ENCODE data around the gene ANKRD61.
"Not testable (repeated sequence)": the region's sequence is repeated elsewhere in the genome, so short reads cannot be mapped to it uniquely, and the experiment has no call there.

ANKRD61 gene

DNA sequence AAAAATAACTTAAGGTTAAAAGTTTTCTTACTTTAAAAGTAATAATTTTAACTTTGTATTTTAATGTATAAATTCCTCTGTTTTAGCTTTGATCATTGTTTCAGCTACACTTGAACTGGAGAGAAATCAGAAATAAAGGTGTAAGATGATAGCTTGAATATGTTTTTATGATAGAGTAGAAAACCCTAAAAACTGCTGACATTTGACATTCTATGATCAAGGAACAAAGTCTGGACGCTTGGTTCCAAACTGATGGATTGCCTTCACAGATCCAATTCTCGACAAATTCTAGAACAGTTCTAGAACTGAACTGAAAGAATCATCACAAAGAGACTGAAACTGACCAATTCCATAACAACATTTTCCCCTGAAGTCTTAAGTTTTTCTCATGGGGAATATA, at the start of gene ANKRD61:
Gene ANKRD61, plus strand, starts transcription at position 389 of the 400 bp plus-strand sequence. Its CDS starts 0 bp downstream, at position 389.
- no peak for DNase-seq

DNA sequence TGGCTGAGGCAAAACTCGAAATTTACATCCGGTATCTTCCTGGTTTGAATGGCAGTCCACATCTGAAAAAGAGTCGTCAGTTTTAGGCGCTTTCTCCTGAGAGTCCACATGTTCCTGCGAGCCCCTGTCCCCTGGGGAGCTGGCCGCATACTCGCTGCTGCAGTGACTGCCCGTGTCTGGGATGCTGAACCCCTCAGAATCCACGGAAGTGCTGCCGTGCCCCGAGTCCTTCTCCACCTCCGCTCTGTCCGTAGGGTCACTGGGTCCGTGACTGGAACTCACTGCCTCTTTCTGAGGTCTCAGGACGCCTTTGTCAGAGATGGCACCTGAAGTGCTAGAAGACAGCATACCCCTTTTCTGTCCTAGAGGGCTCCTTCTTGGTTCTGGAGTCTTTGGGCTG, 44.1 kb upstream of the ANKRD61 start:
- not testable (repeated sequence) for DNase-seq

DNA sequence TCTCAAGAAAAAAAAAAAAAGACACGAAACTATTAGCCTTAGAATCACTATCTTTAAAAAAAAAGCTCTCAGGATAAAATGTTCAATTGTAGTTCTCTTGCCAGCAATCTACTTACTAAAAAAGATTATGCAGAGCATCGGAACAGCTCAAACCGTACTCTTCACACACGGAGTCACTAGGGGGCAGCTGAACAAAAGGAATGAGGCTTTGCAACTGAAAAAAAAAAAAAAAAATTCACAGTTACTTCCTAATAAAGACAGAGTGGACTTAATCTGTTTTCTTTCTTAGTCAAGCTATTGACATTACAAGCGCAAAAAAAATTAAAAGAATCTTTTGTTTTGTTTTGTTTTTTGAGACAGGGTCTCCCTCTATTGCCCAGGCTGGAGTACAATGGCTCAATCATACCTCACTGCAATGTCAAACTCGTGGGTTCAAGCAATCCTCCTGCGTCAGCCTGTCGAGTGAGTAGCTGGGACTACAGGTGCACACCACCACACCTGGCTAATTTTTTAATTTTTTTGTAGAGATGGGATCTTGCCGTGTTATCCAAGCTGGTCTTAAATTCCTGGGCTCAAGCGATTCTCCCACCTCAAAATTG, 33.9 kb upstream of the ANKRD61 start:
- DNase-seq = peak; percentile 53

DNA sequence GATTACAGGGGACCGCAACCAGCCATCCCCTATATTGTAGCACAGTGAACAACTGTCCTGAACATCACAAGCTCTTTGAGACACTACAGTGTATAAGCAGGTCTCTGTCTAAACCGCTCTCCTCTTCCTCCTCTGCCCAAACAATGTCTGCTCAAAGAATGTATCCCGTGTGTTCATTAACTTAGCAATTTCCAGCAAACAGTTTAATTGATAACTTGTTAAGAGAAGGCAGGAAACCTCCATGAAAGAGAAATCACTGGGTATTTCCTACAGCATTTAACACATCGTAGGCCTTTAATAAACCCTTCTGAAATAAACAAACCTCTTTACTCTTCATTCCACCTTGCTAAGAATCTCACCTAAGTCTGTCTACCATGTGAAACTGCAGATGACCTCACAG, 23.8 kb upstream of the ANKRD61 start:
- DNase-seq = no peak

DNA sequence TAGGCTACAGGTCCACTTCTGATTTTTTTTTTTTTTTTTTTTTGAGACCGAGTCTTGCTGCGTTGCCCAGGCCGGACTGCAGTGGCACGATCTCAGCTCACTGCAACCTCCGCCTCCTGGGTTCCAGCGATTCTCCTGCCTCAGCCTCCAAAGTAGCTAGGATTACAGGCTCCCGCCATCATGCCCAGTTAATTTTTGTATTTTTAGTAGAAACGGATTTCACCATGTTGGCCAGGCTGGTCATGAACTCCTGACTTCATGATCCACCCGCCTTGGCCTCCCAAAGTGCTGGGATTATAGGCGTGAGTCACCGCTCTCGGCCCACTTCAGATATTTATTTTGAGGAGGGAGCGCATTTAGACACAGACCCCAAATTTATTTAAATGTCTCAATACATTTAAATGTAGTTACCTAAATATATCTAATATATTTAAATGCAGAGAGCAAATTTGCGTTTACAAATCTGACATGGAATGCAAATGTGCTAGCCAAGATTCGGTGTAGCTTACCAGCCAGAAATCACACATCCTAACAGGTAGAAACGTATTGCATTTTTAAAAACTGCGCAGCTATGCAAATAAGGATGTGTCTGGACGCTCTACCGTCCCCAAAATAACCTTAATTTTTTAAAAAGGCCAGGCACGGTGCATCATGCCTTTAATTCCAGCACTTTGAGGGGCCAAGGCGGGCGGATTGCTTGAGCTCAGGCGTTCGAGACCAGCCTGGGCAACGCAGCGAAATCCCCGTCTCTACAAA, 23.2 kb upstream of the ANKRD61 start:
- DNase-seq = not testable (repeated sequence)

DNA sequence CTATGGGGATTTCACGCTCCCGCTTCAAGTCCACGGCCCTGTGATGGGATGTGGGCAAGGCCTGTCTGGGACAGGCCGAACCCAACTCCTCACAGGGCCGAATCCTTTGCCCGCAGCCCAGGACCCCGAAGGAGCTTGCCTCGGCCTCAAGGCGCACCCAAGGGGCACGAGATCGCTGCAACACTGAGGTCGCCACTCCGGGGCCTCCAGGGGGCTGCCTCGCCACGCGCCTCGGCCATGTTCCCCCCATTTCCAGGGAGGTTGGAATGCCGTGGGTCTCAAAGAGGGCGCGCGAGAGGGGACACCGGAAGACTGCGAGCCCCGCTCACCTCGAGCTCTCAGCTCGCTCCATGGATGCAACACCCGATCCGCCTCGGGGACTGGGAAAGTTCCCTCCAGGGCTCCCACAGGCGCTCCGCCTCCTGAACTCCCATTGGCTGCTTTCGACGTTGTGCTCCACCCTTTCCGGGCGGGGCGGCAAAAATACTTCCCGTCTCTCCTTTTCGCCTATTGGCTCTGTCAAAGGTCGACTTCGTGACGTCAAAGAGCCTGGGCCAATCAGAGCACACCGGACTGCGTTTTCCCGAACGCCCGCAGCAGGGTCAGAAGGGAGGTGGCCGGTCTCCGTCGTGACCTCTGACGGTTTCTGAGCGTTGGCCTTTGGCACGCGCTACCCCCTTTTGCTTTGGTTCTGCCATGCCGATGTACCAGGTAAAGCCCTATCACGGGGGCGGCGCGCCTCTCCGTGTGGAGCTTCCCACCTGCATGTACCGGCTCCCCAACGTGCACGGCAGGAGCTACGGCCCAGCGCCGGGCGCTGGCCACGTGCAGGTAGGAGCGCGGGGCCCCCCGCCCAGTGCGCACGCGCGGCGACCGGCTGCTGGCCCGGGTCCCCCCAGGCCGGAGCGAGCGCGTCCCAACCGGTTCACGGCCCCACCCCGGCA, 22.2 kb upstream of the ANKRD61 start, which contains the start of the genes AIMP2 and PMS2:
Gene AIMP2, plus strand, starts transcription at position 605 of the 944 bp plus-strand sequence. Its CDS starts 92 bp downstream, at position 697.
Gene PMS2, minus strand, starts transcription at position 382 of the 944 bp plus-strand sequence. Its CDS starts 30 bp downstream, at position 352.
- DNase-seq = peak; percentile 94

DNA sequence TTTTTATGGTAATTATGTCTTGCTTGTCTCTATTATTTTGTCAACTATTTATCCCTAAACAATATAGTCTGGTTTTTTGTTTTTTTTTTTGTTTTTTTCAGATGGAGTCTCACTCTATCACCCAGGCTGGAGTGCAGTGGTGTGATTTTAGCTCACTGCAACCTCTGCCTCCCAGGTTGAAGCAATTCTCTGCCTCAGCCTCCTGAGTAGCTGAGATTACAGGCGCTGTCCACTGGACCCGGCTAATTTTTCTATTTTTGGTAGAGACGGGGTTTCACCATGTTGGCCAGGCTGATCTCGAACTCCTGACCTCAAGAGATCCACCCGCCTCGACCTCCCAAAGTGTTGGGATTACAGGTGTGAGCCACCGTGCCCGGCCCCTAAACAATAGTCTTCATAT, 20.8 kb upstream of the ANKRD61 start:
- not testable (repeated sequence) for DNase-seq

DNA sequence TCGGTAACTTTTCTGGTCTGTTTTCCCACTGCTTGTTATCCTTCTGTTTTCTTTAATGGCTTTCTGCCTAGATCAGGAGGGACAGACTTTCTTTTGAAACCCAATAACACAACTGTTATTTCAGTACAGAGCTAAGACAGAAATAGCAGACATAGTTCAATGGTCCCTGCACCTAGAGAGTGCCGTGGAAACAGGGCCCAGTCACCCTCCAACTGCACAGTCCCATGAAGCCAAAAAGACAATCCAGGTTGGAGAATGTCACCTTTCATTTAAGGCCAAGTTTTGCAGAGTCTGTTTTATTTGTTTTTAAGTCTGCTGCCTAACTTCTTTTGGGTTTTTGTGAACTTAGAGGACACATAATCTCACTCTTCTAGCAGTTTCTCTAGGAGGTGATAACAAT, 19.6 kb upstream of the ANKRD61 start:
- no peak for DNase-seq

DNA sequence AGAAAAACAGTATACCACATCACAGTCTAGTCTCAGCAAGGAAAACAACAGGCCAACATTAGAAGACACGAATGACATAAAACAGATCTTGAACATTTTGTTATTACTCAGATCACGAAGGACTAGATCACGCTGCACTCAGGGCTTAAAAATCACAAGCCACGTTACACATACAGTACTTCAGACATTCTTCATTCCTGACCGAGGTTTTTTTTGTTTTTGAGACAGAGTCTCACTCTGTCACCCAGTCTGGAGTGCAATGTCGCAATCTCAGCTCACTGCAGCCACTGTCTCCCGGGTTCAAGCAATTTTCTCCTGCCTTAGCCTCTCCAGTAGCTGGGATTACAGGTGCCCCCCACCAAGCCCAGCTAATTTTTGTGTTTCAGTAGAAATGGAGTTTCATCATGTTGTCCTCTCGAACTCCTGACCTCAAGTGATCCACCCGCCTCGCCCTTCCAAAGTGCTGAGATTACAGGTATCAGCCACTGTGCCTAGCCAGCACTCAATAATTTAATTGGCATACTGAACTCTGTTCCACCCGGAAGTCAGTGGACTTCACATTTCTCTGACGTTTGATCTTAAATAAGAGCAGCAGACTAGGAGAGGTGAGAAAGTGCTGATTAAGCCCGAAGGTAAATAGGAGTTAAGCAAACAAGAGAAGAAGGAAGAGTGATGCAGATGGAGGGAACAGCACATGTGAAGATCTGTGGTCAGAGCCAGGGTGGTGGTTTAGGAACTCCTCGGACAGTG, 18.6 kb upstream of the ANKRD61 start:
- no peak for DNase-seq

DNA sequence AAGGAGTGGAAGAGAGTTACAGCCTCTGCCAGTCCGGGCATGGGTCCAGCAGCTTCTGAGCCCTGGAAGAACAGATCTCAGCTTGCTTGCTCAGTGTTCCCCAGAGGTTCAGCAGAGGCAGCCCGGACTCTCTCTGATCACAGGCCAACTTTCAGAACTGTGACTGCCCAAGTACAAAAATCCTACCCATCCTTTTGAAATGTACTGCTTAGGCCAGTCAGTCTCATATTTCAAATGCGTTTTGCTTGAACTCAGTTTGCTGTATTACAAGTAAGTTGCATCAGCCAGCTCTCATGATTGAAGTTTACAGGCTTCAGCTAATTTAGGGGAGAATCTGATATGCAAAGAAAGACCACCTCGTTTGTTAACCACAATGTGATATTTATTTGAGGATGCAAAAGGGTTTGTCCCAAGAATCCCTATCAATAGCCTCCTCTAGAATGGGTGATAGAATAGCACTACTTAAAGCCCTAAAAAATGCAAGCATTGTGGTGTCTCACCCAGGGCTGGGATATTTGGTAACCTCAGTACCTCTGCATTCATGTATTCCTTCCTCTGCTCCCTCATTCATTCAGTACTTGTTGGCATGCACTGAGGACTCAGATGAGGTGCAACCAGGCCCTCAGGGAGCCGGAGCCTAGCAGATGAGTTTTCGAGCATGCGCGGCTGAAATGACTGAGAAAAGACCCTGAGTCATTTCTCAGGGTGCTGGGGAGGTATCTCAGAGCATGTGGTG, 15.1 kb upstream of the ANKRD61 start:
- DNase-seq = no peak

DNA sequence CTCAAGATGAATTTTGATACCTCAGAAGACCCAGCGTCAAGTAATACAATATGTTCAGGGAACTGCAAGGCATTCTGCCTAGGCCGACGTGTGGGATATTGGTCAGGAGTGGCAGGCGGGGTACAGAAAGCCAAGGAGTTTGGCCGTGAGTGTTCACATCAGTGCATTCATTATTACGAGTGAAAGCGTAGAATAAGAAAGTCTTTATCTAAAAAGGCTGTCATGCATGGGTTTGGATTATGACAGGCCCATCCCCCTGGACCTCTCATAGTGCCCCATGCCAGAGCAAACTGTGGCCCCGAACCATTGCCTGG, 14.6 kb upstream of the ANKRD61 start:
- DNase-seq = no peak

DNA sequence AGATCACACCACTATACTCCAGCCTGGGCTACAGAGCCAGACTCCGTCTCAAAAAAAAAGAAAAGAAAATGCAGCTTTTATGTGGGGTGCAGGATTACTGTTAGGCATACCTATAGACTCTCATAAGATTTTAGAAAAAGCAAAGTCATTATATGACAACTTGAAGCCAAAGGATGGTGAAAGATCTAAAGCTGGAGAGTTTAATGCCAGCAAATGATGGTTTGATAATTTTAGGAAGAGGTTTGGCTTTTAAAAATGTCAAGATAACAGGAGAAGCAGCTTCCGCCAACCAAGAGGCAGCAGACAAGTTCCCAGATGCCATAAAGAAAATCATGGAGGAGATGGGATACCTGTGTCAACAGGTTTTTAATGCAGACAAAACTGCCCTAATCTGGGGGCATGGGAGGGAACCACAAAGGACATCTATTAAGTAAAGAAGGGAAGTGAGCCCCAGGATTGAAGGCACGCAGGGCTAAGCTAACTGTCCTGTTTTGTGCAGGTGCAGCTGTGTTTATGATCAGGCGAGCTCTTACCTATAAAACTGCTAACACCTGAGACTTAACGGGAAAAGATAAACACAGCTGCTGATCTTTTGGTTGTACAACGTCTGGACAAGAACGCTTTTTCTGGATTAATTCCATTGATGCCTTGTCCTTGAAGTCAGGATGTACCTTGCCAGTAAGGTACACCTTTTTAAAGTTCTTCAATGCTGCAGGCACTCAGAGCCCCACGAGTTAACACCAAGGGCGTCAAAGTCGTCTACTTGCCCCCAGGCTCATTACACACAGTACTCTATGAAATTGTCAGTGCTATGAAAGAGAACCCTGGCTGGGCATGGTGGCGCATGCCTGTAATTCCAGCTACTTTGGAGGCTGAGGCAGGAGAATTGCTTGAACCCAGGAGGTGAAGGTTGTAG, 10.5 kb upstream of the ANKRD61 start:
- DNase-seq = no peak

DNA sequence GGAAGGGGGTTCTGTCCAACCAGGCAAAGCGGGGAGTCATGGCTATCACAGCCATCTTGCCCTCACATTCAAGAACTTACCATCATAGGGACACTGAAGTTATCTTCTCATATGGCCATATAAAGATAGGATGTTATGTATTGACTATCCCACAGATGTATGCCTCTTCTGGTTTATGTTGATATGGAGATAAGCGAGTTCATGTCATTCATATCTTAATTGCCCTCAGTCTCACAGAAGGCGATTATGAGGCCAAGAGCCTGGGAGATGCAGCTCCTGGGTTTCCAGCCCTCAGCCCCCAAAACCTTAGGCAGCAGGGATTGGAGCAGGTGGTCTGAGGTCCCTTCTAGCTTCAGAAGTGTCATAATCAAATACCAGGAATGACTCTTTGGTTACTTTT, 8.5 kb upstream of the ANKRD61 start:
- no peak for DNase-seq

DNA sequence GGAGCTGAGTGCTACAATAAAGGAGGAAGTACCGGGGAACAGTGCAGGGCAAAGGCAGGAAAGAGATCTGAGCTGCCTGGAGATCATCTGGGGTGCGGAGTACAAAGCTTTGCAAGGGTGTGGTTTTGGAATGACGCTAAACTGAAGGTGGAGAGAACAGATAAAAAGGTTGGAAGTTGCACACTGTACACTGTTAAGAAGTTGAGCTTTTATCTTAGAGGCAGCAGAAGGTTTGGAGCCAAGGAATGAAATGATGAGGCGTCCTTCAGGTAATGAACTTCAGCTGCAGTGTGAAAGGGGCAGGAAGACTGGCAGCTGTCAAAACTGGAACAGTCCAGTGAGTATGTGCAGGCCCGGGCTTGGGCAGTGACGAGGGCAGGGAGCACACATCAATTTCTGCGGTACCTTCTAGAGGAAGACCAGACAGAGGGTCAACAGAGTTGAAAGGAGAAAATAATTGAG, 7.2 kb upstream of the ANKRD61 start:
- DNase-seq = no peak

DNA sequence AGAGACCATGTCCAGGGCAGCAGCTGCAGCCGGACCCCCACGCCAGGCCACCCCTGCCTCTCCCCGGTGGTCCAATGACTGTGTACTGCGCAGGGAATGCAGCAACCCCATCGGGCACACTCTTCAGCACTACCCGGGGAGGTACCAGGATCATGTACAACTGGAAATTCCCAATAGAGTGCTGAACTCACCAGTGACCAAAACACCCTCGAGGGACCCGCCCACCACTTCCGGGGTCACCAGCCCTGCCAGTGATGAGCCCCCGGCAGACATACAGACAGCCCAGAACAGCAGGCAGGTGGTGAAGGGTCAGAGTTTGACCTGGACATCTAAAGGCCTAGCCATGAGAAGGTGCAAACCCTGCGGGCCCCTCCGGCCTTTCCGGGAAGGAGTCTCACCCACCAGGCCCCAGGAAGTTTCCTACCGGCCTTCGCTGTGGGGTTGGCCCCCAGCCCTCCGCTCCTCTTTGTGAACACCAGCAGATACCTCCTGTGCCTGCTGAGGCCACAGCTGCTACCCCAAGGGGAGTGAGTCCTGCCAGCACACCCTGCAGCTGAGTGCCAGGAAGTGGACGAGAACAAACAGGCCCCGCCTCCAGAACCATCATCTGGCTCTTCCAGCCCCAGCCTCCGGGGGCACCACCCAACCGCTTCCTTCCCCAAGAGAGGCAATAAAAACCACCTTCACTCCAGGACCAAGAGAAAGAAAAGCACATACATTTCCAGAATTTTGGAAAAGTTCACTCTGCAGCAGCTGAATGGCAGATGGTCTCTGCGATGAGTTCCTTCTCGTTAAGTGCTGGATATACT, 5.0 kb upstream of the ANKRD61 start:
- peak; percentile 77 for DNase-seq

DNA sequence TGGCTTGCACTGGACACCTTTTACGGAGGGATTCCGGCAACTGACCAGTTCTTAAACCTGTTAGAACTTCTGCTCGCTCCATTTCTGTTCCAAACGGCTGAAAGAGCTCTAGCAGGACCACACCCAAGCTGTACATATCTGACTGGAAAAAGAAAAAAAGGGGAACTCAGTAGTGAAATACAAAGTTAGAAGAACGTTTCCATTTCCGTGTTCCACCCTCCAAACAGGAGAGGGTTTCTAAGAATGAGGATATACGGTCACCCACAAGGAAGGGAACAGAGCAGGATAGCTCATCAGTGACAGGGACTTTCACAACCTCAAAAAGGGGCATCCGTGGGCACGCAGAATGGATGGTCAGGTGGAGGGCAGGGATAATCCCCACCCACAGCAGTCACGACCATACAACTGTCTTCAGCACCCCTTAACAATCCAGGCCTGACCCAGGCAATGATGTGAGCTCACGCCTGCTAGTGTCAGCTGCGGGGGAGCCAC, 4.3 kb upstream of the ANKRD61 start:
- DNase-seq = peak; percentile 10

DNA sequence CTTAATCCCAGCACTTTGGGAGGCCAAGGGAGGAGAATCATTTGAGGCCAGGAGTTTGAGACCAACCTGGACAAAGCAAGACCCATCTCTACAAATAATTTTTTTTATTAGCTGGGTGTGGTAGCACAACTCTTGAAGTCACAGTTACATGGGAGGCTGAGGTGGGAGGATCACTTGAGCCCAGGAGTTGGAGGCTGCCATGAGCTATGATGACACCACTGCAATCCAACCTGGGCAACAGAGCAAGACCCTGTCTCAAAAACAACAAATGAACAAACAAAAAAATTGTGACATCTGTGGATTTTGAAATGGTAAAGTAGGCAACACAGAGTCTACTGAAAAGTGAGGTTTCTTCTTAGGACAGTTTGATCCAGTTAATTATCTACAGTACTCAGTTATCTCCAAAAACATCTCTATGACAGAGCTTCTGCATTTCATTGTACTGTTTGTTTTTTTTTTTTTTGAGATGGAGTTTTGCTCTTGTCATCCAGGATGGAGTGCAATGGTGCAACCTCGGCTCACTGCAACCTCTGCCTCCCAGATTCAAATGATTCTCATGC, 3.3 kb upstream of the ANKRD61 start:
- DNase-seq = no peak

DNA sequence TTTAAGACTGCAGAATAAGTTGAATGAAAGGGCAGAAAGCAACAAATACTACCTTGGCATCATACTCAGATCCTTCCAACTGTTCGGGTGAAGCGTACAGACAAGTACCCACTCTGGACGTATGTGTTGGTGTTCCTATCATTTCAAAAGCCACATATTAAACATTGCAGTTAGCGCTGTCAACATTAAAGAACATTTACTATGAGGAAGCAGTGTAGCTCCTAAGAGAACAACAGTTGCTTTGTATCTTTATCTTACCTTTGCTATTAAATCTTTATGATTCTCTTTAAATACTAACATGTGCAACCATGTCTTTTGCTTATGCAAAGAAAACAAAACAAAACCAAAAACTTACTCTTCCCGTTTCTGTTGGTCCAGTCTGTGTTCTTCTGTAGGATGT, 2.6 kb upstream of the ANKRD61 start:
- no peak for DNase-seq

DNA sequence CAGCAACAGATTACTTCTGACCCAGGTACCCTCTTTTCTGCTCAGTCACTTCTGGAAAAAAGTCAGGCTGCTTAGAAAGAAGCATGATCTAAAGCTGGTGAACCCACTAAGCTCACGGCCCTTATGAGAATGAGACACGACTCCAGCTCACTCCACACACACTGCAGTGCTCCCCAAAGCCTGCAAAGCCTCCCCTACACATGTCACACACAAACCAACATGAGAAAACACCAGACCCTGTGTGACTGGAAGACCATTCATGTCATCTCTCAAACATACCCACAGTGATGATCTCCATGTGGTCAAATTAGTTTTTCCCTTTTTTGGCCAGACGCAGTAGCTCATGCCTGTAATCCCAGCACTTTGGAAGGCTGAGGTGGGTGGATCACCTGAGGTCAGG, 391 bp downstream of the ANKRD61 start:
- DNase-seq = no peak
